ELF-1 (cell line): ENCODE measurements around the gene FOXP1.

ENCODE experiments used
- DNase-seq: peaks from one replicate; pipeline ENCODE4 v3.0.0-alpha.2; 2016; ENCODE audit warnings: low read depth, low spot score

FOXP1 gene

GRCh38 chr3:71211083-71211482 lies 372.4 kb downstream of the FOXP1 start:
- no peak for DNase-seq

DNA sequence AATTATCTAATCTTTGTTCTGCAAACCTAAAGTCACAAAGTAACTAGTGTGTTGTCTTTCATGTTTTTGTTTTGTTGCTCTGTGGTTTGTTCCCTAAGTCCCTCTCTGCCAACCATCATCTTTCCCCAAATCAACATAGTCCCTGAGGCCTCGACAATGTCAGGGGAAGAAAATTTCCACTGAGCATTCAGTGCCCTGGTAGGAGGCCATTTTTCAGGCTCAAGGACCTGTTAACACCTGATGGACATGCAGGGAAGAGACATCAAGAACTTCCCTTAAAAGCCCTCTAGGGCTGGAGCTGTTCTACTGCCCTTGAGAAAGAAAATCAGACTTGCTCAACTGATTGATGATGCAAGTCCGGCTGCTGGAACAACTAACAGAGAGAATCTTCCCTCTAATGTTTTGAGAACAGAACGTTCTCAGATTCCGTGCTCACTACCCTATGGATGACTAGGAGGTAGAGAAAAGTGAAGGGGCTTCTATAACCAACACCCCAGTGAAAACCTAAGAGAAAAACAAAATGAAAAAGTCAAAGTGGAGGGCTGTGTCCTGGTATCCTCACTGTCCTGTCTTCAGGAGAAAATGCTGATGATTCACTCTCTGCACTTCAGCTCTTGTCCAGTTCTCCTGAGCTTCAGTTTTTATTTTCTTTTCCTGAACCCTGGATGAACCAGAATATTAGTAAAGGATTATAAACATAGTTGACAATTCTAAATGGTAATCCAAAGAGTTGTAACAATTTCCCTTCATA lies 373.1 kb downstream of the FOXP1 start:
- peak; percentile 80 for DNase-seq

DNA sequence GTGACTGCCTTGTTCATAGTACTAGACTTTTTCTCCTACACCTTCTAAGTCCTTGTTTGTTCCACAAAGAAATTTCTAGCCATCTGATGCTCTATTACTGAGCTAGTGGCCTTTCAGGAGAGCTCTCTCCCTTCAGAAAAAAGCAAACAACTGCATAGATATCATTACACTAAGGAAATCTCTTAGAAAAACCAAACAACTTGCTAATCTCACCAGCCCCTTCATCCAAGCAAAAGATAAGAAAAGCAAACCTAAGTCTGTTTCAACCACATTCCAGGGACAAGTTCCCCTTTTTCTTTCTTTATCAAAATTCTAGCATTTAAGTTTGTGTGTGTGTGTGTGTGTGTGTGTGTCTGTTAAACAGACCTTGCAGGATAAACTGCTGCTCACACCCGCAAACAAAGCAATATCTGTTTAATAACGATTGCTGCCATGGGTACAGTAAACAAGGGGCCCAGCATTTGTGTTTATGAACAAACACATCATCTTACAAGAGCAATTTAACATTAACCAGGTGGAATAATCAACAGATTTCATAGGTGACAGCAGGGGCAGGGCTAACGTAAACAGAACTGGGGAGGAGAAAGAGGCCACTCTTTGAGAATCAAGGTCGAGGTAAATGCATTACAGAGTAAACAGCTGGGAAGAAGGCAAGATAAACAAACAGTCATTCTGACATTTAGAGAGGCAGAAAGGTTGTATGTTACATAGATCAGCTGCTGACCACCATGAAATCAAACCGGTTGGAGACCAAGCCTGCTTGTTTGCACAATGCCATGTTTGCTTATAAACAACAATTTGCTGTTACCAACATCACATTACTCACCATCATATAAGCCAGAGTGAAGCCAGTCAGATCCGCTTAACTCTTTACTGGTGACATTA lies 375.1 kb downstream of the FOXP1 start:
- DNase-seq, result peak; percentile 14

DNA sequence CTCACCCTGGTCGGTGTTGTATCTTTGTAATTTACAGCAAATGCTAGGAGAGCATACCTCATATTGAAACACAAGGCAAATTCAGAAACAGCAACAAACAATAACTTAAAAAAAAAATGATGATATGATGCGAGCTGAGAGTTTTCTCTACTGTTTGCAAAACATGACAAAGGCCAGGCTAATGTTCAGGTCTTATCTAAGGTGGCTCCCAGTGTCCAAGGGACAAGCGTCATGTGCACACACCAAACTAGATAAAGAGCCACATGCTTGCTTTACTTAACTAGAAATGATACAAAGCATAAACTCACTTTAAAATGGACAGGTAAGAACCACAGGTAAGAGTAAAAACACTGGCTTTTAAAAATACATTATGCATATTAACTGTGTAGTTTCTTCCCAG lies 375.9 kb downstream of the FOXP1 start:
- no peak for DNase-seq

- no peak for DNase-seq
Observed at GRCh38 chr3:71206305-71207165, 377.0 kb downstream of the FOXP1 start.

- DNase-seq, result no peak
Observed at GRCh38 chr3:71203727-71204488, 379.6 kb downstream of the FOXP1 start.

DNA sequence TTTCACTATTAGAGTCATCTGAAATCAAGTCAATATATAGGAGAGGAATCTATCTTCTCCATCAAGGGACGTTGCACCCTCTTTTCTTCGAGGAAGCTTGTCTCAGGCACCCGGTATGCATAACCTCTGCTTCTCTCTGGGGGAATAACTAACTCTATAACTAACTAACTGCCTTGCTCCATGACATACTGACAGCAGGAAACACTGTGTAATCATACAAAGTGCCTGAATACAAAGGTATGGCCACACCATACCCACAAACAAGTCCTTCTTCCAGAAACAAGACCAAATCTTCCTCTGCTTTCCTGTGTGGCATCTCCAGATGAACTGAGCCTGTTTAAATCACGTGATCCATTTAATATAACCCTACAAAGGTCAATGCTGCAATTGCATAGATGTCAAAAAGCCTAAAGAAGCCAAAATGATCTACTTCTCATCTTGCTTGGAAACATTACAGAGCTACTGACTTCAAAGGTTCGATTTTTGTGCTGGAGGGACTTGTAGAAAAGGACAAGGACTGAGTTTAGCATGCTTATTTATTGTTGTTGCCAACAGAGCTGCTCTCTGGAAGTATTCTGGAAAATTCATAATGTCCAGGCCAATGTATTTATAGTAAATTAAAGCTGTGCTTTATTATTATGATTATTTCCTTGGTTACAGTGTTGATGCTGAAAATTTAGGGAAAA lies 380.5 kb downstream of the FOXP1 start:
- no peak for DNase-seq

DNA sequence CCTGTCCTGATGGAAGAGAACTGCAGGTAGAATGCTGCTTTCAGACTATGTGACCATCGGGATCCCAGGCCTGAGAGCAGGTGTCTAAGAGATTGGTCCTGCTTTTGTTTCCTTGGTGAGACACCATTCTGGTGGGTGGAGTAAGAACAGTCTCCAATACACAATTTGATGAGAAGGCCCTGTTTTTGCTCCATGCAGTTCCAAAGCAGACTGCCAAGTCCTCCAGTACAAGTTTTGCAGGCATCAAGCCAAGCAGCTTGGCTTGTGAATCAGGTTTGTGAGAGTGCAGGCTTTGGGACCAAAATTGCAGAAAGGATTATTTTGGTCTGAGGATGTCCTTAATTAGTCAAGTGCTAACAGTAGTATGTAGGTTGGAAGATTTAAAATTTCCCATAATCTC lies 381.6 kb downstream of the FOXP1 start:
- peak; percentile 52 for DNase-seq

DNA sequence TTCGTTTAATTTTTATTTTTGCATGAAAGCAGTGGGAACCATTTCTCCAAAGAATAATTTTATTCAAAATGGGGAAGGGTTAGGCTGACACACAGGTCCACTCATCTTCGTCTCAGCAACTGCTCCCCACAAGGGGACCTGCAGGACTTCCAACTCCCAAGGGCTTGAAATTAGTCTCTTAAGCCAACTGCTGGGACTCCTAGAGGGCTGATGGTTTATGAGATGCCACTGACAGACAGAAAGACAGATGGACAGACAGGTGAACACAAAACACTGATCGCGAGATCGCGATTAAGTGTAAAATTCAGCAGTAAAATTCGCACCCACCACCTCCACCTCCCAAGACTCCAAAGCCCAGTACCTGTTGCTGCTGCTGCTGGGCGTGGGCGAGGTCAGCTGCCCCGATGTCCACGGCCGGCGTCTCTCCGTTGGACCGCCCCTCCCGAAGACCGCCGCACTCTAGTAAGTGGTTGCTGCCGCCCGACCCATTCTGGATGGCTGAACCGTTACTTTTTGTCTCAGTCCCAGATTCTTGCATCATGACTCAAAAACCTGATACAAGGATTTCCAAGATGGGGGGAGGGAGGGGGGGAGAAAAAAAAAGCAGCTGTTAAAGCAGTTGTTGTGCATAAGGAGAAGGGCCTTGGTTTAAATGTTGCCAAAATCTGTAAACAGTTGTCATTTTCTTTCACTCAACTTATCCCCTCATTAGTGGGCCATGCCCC lies 385.5 kb downstream of the FOXP1 start:
- DNase-seq, result no peak

DNA sequence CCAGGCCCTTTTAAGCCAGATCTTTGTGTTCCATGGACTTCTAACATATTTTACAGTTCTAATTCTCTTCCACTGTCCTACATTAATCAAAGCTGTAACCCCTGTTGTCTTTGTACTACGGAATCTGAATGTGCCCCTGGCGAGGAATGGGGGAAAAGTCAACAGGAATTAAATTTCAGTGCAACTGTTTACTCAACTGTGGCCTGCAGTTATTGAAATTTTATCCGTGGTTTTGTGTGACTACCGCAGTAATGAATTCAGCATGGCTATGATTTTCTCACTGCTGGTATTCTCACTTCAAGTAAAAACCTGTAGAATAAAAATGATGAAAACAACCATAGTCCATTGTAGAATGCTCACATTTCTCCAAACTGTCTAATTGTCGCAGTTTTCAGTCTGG lies 388.0 kb downstream of the FOXP1 start:
- no peak for DNase-seq

DNA sequence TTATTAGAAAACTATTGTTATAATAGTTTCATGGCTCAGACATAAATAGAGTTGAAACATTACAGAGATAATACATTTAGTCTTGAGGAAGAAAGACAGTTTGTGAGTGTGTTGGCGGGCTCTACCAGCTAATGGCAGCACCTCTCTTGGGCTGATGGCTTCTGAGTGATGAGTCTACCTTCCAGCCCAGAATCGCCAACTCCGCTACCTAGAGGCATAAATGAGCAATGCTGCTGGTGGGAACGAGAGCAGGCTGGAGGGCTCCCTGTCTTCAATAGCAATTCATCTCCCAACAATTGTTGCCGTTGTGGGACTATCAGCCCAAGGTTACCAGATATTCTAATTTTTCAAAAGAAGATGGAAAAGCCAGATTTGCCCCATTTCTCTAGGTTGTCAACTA lies 388.7 kb downstream of the FOXP1 start:
- peak; percentile 17 for DNase-seq

DNA sequence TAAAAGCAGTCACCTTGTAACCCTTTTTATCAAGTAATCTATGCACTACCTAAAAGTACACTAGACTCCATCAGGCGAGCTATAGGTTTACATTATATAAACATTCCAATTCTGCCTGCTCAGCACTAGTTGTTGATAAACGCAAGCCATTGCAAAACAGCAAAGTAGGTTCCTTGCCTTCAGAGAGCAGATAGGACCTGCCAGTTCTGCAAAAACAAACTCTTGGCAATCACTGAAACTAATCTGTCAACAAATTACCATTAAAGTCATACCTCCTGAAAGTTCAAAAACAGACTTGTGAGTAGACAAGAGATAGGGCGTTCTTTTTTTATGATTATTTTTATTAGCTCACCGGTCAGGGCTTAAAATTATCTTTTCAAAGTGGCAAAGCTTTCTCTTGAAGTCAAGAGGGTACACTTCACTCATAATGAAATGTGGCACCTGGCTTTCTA lies 392.5 kb downstream of the FOXP1 start:
- DNase-seq, result no peak

- DNase-seq, result no peak
Observed at GRCh38 chr3:71189480-71189879, 394.0 kb downstream of the FOXP1 start.

- DNase-seq, result no peak
Observed at GRCh38 chr3:71187715-71188114, 395.8 kb downstream of the FOXP1 start.

GRCh38 chr3:71186801-71187200 lies 396.7 kb downstream of the FOXP1 start:
- no peak for DNase-seq

DNA sequence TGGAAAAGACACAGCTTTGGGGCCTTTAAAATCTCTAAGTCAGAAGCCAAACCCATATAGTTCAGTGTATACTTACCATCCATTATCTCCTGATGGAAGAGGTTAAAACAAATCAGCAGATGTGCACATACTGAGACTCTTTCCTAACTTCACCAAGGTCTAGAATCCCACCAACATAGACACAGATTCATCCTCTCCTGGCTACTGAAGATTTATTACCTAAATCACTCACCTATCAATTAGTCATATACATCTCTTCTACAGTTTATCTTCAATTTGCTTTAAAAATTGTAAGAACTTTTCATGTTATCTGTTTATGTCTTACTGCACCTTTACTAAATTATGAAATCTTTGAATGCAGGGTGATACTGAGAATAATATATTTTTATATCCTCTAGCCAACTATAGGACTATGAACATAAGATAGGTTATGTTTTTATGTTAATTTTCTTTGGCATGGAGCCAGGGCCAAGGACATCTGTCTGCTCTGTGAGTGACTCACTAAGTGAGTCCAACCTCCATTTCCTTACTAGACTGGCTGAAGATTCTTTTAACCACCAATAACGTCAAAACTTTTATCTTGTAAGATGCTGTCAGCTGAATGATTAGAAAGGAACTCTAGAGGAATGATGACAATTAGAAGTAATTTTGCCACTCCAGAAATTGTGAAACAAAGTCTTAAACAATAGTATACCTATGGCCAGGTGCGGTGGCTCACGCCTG lies 397.6 kb downstream of the FOXP1 start:
- DNase-seq, result no peak

DNA sequence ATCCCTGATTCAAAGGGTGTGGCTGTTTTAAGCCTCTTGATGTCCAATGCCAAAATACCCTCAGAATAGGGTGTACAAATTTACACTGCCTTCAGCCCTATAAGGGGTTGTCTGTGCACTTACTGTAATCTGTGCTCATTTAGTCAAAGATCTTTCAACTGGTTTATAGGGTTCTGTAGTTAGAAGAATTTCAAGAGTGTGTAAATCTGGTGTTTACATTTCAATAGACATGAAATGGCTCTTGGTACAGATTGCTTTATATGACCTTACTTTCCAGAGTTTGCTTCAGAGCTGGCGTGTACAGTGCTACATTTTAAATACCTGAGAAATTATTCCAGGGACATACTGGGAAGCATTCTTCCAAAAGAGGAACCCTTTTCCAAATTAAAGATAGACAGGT lies 399.3 kb downstream of the FOXP1 start:
- no peak for DNase-seq

DNA sequence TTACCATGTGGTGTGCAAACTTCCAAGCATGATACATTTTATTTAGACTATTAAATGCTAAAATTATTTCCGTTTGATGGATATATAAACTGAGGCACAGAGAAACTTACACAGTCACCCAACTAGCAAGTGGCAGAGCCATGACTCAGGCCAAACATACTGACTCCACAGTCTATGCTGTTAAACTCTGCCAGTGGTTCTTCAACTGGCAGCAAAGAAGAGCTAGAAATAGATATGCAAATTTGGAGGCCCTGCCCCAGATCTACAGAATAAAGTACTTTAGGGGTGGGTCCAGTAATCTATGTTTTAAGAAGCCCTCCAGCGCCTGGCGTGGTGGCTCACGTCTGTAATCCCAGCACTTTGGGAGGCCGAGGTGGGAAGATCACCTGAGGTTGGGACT lies 400.0 kb downstream of the FOXP1 start:
- DNase-seq, result no peak

DNA sequence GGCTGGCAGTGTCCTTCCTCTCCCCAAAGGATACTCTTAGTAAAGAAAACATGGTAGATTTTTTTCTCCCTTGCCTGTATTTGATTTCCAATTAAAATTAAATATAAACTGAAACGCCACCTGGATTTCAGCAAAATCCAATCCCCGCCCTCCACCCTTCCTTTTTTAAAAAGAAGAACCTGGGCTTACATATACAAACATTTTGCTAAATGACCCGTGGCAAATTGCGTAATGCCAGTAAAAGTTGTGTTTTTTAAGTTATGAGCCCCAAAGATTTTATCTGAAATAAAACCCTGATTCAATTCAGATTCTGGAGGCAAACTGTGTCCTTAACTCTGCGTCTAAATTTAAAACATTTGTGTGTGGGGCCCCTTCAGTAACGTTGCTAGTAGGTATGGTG lies 403.0 kb downstream of the FOXP1 start:
- DNase-seq, result no peak
